WERI-Rb-1 (cell line): ENCODE results near the gene FCHSD2.
"Not testable (repeated sequence)": the region's sequence is repeated elsewhere in the genome, so short reads cannot be mapped to it uniquely, and the experiment has no call there.

Experiments used
- DNase-seq: peaks from one replicate; pipeline ENCODE4 v3.0.0-alpha.2; 2020
- H3K27ac ChIP-seq: fragments of 250-450 bp; sonication (Bioruptor Pico); 2 replicates; pipeline ENCODE4 v1.5.1; 2020; ENCODE audit warnings: mild to moderate bottlenecking, moderate library complexity
- H3K27me3 ChIP-seq: fragments of 250-450 bp; sonication (Bioruptor Pico); 2 replicates; pipeline ENCODE4 v1.5.1; 2021; ENCODE audit warnings: mild to moderate bottlenecking, low read depth, moderate library complexity; ENCODE audit not compliant: insufficient read depth, severe bottlenecking
- H3K36me3 ChIP-seq: fragments of 250-450 bp; sonication (Bioruptor Pico); 2 replicates; pipeline ENCODE4 v1.5.1; 2020; ENCODE audit warnings: mild to moderate bottlenecking, moderate library complexity
- H3K4me3 ChIP-seq: 2 replicates; pipeline ENCODE4 v1.5.1; 2011; ENCODE audit warnings: low read depth, mild to moderate bottlenecking, control low read depth, low read length
- H3K9me3 ChIP-seq: fragments of 250-450 bp; sonication (Bioruptor Pico); 2 replicates; pipeline ENCODE4 v1.5.1; 2021; ENCODE audit warnings: mild to moderate bottlenecking, moderate library complexity; ENCODE audit not compliant: severe bottlenecking
- TF ChIP-seq, protein P1 (sequence below): IDR thresholded peaks from 2 replicates; pipeline ENCODE4 v1.5.1; 2011; ENCODE audit warnings: low read depth, mild to moderate bottlenecking, control low read depth, inconsistent platforms, low read length

FCHSD2 gene

DNA sequence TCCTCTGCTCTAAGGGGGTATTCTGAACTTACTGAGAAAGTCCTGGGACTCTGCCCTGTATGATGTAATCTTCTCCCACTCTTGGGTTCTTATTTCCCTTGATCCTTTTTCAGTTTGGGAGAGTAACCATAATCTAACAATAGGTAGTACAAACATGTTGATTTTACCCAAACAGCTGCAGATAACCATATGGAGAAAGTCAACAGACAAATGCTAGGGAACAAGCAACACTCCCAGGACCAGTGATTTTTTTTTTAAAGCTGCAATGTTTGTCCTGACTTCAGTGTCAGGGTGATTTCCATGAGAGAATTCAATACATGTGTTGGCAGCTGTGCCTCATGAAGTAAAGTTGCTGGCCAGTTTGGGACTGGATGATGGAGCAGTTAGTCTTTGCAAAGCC lies 156.5 kb downstream of the FCHSD2 start:
- no peak overlapping the region for H3K27ac ChIP-seq
- no peak for DNase-seq
- H3K4me3 ChIP-seq, result no peak overlapping the region
- TF ChIP-seq, protein P1, sequence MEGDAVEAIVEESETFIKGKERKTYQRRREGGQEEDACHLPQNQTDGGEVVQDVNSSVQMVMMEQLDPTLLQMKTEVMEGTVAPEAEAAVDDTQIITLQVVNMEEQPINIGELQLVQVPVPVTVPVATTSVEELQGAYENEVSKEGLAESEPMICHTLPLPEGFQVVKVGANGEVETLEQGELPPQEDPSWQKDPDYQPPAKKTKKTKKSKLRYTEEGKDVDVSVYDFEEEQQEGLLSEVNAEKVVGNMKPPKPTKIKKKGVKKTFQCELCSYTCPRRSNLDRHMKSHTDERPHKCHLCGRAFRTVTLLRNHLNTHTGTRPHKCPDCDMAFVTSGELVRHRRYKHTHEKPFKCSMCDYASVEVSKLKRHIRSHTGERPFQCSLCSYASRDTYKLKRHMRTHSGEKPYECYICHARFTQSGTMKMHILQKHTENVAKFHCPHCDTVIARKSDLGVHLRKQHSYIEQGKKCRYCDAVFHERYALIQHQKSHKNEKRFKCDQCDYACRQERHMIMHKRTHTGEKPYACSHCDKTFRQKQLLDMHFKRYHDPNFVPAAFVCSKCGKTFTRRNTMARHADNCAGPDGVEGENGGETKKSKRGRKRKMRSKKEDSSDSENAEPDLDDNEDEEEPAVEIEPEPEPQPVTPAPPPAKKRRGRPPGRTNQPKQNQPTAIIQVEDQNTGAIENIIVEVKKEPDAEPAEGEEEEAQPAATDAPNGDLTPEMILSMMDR, result no peak
- H3K27me3 ChIP-seq, result no peaks in the 10 kb centered on the region
- H3K9me3 ChIP-seq, result no peaks in the 10 kb centered on the region
- H3K36me3 ChIP-seq, result peaks cover 27% of the 10 kb centered on the region

DNA sequence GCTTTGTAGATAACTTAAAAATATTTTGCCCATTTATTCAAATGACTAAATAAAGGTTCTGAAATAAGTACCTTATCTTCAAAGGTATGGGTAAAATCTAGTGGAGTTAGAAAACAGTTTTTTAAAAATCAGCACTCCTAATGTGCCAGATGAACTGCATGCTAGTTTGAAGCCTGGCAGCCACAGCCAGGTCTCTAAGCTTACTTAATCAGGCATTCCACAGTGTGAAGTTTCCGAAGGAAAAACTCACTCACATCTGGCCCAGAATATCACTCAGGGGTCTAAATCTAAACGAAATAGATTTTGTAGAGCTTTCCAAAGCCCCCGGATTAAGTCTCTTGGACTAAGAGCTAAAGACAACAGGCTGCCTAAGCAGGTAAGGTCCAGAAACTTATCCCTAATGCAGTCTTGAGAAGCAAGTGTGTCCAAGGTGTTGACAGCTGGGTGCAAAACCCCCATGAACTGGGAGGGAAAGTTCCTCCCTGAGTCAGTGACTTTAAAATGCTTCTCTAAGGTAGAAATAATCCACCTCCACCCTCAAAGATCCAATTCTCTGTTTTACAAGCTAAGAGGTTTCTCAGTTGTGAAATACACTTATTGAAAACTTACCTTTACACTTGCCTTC lies 157.6 kb downstream of the FCHSD2 start:
- DNase-seq, result peak; percentile 44
- Histone ChIP-seq H3K36me3 (peaks cover 29% of the 10 kb centered on the region), H3K9me3 (no peaks in the 10 kb centered on the region), H3K4me3 (no peak overlapping the region), H3K27me3 (no peaks in the 10 kb centered on the region), H3K27ac (no peak overlapping the region)
- TF ChIP-seq, protein P1, result no peak

DNA sequence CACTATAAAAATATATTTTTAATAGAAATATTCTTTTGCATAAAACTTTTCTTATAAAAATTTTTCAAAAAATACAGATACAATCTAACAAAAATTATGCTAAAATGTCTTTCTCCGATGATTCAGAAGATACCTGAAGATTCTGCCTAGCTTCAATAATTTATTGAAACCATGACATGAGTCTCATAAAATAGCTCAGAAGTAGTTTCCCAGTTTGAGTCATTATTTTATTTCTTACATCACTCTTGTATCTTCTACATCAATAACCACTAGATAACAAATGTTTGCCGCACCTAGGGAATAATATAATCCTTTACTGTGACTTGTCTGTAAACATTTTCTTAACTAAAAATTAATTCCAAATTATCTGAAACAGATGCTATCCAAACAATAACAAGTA lies 158.6 kb downstream of the FCHSD2 start:
- Histone ChIP-seq H3K4me3 (no peak overlapping the region), H3K27ac (no peak overlapping the region), H3K9me3 (no peaks in the 10 kb centered on the region), H3K36me3 (peaks cover 30% of the 10 kb centered on the region), H3K27me3 (no peaks in the 10 kb centered on the region)
- DNase-seq, result no peak
- TF ChIP-seq, protein P1, result no peak

DNA sequence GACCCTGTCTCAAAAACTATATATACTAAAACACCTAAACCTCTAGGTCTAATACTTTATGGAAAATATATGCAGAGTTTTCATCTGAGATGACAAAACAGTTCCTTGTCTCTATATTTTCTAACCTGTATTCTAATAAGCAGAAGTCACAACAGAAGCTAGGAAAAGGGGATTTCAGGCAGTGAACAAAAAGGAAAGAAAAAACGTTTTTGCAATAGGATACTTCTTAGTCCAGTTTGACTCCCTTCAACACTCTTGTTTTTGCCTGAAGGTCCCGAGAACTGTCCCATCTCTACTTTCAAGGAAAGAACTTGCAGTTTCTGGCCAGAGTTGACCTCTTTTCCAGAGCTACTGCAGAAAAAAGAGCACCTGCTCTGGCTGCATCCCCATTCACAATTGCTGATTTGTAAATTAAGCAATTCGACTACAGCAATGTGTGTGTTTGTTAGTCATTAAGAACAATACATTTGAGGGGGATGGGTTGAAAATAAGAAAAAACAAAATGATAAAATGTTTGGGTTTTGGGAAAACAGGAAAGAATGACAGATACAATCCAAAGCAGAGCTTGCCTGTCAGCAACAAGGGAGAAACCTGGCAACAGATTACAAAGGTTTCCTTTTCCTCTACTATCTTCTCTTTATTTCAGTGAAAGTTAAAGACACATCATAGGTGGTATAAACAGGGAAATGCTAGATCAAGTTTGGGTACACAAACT lies 160.0 kb downstream of the FCHSD2 start:
- TF ChIP-seq, protein P1, result no peak
- Histone ChIP-seq H3K27me3 (no peaks in the 10 kb centered on the region), H3K27ac (no peak overlapping the region), H3K4me3 (no peak overlapping the region), H3K9me3 (no peaks in the 10 kb centered on the region), H3K36me3 (peaks cover 30% of the 10 kb centered on the region)
- no peak for DNase-seq

DNA sequence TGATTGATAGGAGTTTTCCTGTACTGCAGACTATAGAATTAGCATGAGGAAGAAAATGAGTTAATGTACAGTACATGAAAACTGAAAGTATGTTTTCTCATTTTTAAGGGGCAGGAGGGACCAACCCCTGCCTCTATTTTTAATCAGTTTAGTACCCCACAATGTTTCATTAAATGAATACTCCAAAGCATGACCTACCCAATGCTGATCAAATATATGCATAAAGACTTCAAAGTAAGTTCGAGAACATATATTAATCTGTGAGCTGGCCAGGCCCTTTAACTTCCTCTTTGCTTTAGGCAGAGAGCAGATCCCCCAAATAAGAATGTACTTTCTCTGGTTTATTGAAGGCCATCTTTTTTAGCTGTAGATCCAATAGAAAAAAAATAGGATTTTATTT lies 161.0 kb downstream of the FCHSD2 start:
- H3K4me3 ChIP-seq, result no peak overlapping the region
- no peak for DNase-seq
- TF ChIP-seq, protein P1, result no peak
- no peaks in the 10 kb centered on the region for H3K9me3 ChIP-seq
- peaks cover 29% of the 10 kb centered on the region for H3K36me3 ChIP-seq
- no peak overlapping the region for H3K27ac ChIP-seq
- H3K27me3 ChIP-seq, result no peaks in the 10 kb centered on the region

DNA sequence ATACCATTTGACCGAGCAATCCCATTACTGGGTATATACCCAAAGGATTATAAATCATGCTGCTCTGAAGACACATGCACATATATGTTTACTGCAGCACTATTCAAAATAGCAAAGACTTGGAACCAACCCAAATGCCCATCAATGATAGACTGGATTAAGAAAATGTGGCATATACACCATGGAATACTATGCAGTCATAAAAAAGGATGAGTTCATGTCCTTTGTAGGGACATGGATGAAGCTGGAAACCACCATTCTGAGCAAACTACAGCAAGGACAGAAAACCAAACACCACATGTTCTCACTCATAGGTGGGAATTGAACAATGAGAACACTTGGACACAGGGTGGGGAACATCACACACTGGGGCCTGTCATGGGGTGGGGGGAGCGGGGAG lies 164.3 kb downstream of the FCHSD2 start:
- not testable (repeated sequence) for H3K27me3 ChIP-seq, DNase-seq, H3K9me3 ChIP-seq, H3K4me3 ChIP-seq, H3K27ac ChIP-seq
- peaks cover 22% of the 10 kb centered on the region for H3K36me3 ChIP-seq

DNA sequence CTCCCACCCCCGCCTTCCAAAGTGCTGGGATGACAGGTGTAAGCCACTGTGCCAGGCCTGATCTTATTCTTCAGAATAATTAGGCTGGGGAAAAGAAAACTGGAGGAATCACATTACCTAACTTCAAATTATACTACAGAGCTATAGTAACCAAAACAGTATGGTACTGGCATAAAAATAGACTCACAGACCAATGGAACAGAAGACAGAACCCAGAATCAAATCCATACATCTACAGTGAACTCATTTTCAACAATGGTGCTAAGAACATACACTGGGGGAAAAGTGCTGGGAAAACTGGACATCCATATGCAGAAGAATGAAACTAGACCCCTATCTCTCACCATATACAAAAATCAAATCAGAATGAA lies 165.6 kb downstream of the FCHSD2 start:
- not testable (repeated sequence) for H3K27ac ChIP-seq

More for the DNA sequence above, 165.6 kb downstream of the FCHSD2 start:
- H3K4me3 ChIP-seq, H3K9me3 ChIP-seq, H3K27me3 ChIP-seq, DNase-seq: not testable (repeated sequence)
- H3K36me3 ChIP-seq, result peaks cover 16% of the 10 kb centered on the region
